ENCODE measurements around the gene DNAJA4. TPM values are rescaled to one million over a fixed set of nuclear protein-coding genes. Genes with fewer than 3 reads are reported as not detected.

Gene DNAJA4
- total and polyA plus RNA-seq, 2 experiments from 2014 or later: 5.0 to 12.5 TPM

DNA sequence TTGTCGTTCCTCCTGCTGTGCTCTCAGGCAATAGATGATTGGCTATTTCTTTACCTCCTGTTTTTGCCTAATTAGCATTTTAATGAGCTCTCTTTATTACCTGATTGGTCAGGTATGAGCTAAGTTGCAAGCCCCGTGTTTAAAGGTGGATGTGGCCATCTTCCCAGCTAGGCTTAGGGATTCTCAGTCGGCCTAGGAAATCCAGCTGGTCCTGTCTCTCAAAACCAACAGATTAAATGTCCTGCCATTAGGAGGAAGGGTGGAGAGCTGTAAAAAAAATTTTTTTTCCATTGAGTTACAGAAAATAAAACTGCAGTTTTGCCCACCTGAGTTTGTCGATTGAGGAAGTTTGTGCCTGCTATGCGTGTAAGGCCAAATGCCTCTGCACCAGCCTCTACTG is 24.6 kb upstream of the DNAJA4 start:
- no peak for ATAC-seq
- H3K9me2 ChIP-seq (ENCODE audit: insufficient read depth): peaks cover 6% of the 10 kb centered on the region; the same call in 1 of the 2 replicates
- Mint-ChIP-seq H3K27me3 (ENCODE audit: insufficient read depth, low read depth, poor library complexity) (peaks cover 15% of the 10 kb centered on the region), H3K4me1 (peaks cover 37% of the 10 kb centered on the region), H3K4me3 (no peak overlapping the region), H3K9me3 (no peaks in the 10 kb centered on the region), H3K36me3 (ENCODE audit: low read depth) (no peaks in the 10 kb centered on the region), H3K27ac (no peak overlapping the region)
- no peaks in the 10 kb centered on the region for H3F3A ChIP-seq (replicated peaks; ENCODE audit: low read depth)
- H3K4me2 ChIP-seq: no peak overlapping the region
- H3K79me2 ChIP-seq (replicated peaks; ENCODE audit: insufficient read depth): no peaks in the 10 kb centered on the region
- no peak overlapping the region for H2AFZ ChIP-seq
- H3K4me3 ChIP-seq: no peak overlapping the region
- peaks cover 34% of the 10 kb centered on the region for H3K4me1 ChIP-seq (ENCODE audit: insufficient read depth)
- no peak overlapping the region for H3K27ac ChIP-seq (ENCODE audit: low read depth)
- no peaks in the 10 kb centered on the region for H3K27me3 ChIP-seq (ENCODE audit: insufficient read depth)
- peak; percentile 29 for DNase-seq (ENCODE audit: low spot score)
- no peaks in the 10 kb centered on the region for H4K20me1 ChIP-seq (replicated peaks; ENCODE audit: insufficient read depth)
- TF ChIP-seq CREB1 (CRISPR knock-in tag; IDR thresholded peaks at IDR 0.05; ENCODE audit: low read depth) (no peak), STAT1 (IDR thresholded peaks at IDR 0.05; ENCODE audit: unreplicated experiment) (no peak), EZH2 (IDR thresholded peaks at IDR 0.05; ENCODE audit: low read depth, unreplicated experiment) (no peak), POLR2AphosphoS5 (IDR thresholded peaks at IDR 0.05; ENCODE audit: low read depth) (no peak), NANOG (IDR thresholded peaks at IDR 0.05; ENCODE audit: borderline replicate concordance) (no peak), ETS1 (IDR thresholded peaks at IDR 0.05) (no peak), ZNF114 (CRISPR knock-in tag; IDR thresholded peaks at IDR 0.05) (no peak), JUNB (IDR thresholded peaks at IDR 0.05; ENCODE audit: unreplicated experiment) (no peak), ZNF331 (CRISPR knock-in tag; IDR thresholded peaks at IDR 0.05; ENCODE audit: low read depth) (no peak), ZNF462 (CRISPR knock-in tag; IDR thresholded peaks at IDR 0.05) (no peak), EZH2phosphoT487 (IDR thresholded peaks at IDR 0.05; ENCODE audit: unreplicated experiment) (no peak)
- TF ChIP-seq, protein P1, sequence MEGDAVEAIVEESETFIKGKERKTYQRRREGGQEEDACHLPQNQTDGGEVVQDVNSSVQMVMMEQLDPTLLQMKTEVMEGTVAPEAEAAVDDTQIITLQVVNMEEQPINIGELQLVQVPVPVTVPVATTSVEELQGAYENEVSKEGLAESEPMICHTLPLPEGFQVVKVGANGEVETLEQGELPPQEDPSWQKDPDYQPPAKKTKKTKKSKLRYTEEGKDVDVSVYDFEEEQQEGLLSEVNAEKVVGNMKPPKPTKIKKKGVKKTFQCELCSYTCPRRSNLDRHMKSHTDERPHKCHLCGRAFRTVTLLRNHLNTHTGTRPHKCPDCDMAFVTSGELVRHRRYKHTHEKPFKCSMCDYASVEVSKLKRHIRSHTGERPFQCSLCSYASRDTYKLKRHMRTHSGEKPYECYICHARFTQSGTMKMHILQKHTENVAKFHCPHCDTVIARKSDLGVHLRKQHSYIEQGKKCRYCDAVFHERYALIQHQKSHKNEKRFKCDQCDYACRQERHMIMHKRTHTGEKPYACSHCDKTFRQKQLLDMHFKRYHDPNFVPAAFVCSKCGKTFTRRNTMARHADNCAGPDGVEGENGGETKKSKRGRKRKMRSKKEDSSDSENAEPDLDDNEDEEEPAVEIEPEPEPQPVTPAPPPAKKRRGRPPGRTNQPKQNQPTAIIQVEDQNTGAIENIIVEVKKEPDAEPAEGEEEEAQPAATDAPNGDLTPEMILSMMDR (conservative IDR thresholded peaks at IDR 0.05; ENCODE audit: low read depth in 2 of 2): no peak
- TF ChIP-seq, protein P2, sequence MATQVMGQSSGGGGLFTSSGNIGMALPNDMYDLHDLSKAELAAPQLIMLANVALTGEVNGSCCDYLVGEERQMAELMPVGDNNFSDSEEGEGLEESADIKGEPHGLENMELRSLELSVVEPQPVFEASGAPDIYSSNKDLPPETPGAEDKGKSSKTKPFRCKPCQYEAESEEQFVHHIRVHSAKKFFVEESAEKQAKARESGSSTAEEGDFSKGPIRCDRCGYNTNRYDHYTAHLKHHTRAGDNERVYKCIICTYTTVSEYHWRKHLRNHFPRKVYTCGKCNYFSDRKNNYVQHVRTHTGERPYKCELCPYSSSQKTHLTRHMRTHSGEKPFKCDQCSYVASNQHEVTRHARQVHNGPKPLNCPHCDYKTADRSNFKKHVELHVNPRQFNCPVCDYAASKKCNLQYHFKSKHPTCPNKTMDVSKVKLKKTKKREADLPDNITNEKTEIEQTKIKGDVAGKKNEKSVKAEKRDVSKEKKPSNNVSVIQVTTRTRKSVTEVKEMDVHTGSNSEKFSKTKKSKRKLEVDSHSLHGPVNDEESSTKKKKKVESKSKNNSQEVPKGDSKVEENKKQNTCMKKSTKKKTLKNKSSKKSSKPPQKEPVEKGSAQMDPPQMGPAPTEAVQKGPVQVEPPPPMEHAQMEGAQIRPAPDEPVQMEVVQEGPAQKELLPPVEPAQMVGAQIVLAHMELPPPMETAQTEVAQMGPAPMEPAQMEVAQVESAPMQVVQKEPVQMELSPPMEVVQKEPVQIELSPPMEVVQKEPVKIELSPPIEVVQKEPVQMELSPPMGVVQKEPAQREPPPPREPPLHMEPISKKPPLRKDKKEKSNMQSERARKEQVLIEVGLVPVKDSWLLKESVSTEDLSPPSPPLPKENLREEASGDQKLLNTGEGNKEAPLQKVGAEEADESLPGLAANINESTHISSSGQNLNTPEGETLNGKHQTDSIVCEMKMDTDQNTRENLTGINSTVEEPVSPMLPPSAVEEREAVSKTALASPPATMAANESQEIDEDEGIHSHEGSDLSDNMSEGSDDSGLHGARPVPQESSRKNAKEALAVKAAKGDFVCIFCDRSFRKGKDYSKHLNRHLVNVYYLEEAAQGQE (IDR thresholded peaks at IDR 0.05; ENCODE audit: unreplicated experiment): no peak
- no peaks in the 10 kb centered on the region for H3K36me3 ChIP-seq (ENCODE audit: insufficient read depth)
